Calu3 (cell line): Measurements from ENCODE around the gene ADGRL2. TPM values are rescaled to one million over a fixed set of nuclear protein-coding genes. Genes with fewer than 3 reads are reported as not detected.

ENCODE experiments used
- BruUV-seq: library from RNA; stranded (reverse); fragments of 400-500 nt; replicated peaks from 2 replicates; lab custom pipeline; 2021; lab: Mats Ljungman, UMichigan
- CTCF ChIA-PET: fragments of 300-600 bp; sonication (Branson Sonifier 250); formaldehyde crosslinking; loops from one replicate; lab custom pipeline; 2022; ENCODE audit warnings: antibody characterized with exemption; lab: Charles Lee
- DNase-seq: peaks from one replicate; pipeline ENCODE4 v3.0.0; 2022
- H3K27ac Mint-ChIP-seq: one replicate; pipeline ENCODE4 v1.8.0; 2022; ENCODE audit warnings: mixed read lengths; ENCODE audit not compliant: unreplicated experiment
- H3K27me3 Mint-ChIP-seq: one replicate; pipeline ENCODE4 v1.8.0; 2022; ENCODE audit warnings: mixed read lengths; ENCODE audit not compliant: unreplicated experiment
- H3K36me3 Mint-ChIP-seq: one replicate; pipeline ENCODE4 v1.8.0; 2022; ENCODE audit warnings: mild to moderate bottlenecking, moderate library complexity, mixed read lengths; ENCODE audit not compliant: insufficient read depth, unreplicated experiment
- H3K4me1 Mint-ChIP-seq: one replicate; pipeline ENCODE4 v1.8.0; 2022; ENCODE audit warnings: mild to moderate bottlenecking, low read depth, mixed read lengths; ENCODE audit not compliant: unreplicated experiment
- H3K4me3 Mint-ChIP-seq: one replicate; pipeline ENCODE4 v1.8.0; 2022; ENCODE audit warnings: mild to moderate bottlenecking, low read depth, moderate library complexity, mixed read lengths; ENCODE audit not compliant: unreplicated experiment
- H3K9me3 Mint-ChIP-seq: one replicate; pipeline ENCODE4 v1.8.0; 2022; ENCODE audit warnings: low read depth, mixed read lengths; ENCODE audit not compliant: unreplicated experiment
- CTCF ChIP-seq: fragments of 200-600 bp; IDR thresholded peaks from one replicate; pipeline ENCODE4 v1.8.0; 2022; ENCODE audit warnings: antibody characterized with exemption; ENCODE audit not compliant: unreplicated experiment
- intact Hi-C: fragments of 100-400 bp; cut with micrococcal nuclease; formaldehyde crosslinking; loops from one replicate; pipeline ENCODE4 v1.10.0; 2022; ENCODE audit not compliant: unreplicated experiment
- total RNA-seq: library from RNA; stranded (reverse); gene quantifications from 2 replicates; pipeline ENCODE4 v1.2.3, GENCODE V29; 2022

The ADGRL2 gene
- total RNA-seq, 1 experiment from 2014 or later, result 72.3 TPM

GRCh38 chr1:81824759-81825158 lies 24.0 kb downstream of the ADGRL2 start:
- CTCF ChIA-PET, result no interaction called here
- no peak overlapping the region for H3K27ac Mint-ChIP-seq
- BruUV-seq, result no TSS peak
- TF ChIP-seq CTCF, result no peak
- H3K27me3 Mint-ChIP-seq, result no peaks in the 10 kb centered on the region
- no peaks in the 10 kb centered on the region for H3K36me3 Mint-ChIP-seq
- no peaks in the 10 kb centered on the region for H3K9me3 Mint-ChIP-seq
- no peak overlapping the region for H3K4me3 Mint-ChIP-seq
- intact Hi-C loops, result no loop called here
- no peak for DNase-seq
- no peaks in the 10 kb centered on the region for H3K4me1 Mint-ChIP-seq

GRCh38 chr1:81827942-81828341 lies 27.2 kb downstream of the ADGRL2 start:
- no peaks in the 10 kb centered on the region for H3K9me3 Mint-ChIP-seq
- no peak overlapping the region for H3K27ac Mint-ChIP-seq
- no peaks in the 10 kb centered on the region for H3K27me3 Mint-ChIP-seq
- CTCF ChIA-PET, result no interaction called here
- intact Hi-C loops, result no loop called here
- TF ChIP-seq CTCF, result no peak
- H3K4me3 Mint-ChIP-seq, result no peak overlapping the region
- DNase-seq, result no peak
- no peaks in the 10 kb centered on the region for H3K36me3 Mint-ChIP-seq
- no TSS peak for BruUV-seq
- H3K4me1 Mint-ChIP-seq, result peaks cover 9% of the 10 kb centered on the region

GRCh38 chr1:81832573-81832972 lies 31.8 kb downstream of the ADGRL2 start:
- CTCF ChIA-PET, result no interaction called here
- BruUV-seq, result no TSS peak
- H3K36me3 Mint-ChIP-seq, result no peaks in the 10 kb centered on the region
- peaks cover 28% of the 10 kb centered on the region for H3K4me1 Mint-ChIP-seq
- TF ChIP-seq CTCF, result no peak
- intact Hi-C loops, result no loop called here
- H3K9me3 Mint-ChIP-seq, result no peaks in the 10 kb centered on the region
- no peak overlapping the region for H3K4me3 Mint-ChIP-seq
- H3K27ac Mint-ChIP-seq, result no peak overlapping the region
- H3K27me3 Mint-ChIP-seq, result no peaks in the 10 kb centered on the region
- DNase-seq, result no peak

GRCh38 chr1:81833722-81834121 lies 33.0 kb downstream of the ADGRL2 start:
- peaks cover 28% of the 10 kb centered on the region for H3K4me1 Mint-ChIP-seq
- CTCF ChIA-PET, result interaction anchor here (1.0 to 1.4 kb wide), 2 partner anchors 13 to 45 kb away, joined by 3 to 5 read pairs; no protein-coding TSS in a partner anchor
- no peak overlapping the region for H3K27ac Mint-ChIP-seq
- no peak for TF ChIP-seq CTCF
- no peak overlapping the region for H3K4me3 Mint-ChIP-seq
- intact Hi-C loops, result no loop called here
- H3K27me3 Mint-ChIP-seq, result no peaks in the 10 kb centered on the region
- H3K9me3 Mint-ChIP-seq, result no peaks in the 10 kb centered on the region
- H3K36me3 Mint-ChIP-seq, result no peaks in the 10 kb centered on the region
- BruUV-seq, result no TSS peak
- DNase-seq, result no peak
